Kidney (tissue), 14 donors: ENCODE results near the gene GOLGA1. TPM values are rescaled to one million over a fixed set of nuclear protein-coding genes. Genes with fewer than 3 reads are reported as not detected.

Experiments
- DNase-seq, 5 donors: peaks; one replicate each; pipeline ENCODE4 v3.0.0-alpha.2; 2013 to 2020
- FAIRE-seq: peaks from 2 replicates; lab custom pipeline; 2012; peaks lifted over from hg19 to GRCh38; lab: Jason Lieb, UNC
- H3K27ac ChIP-seq, 2 donors: one replicate each; pipeline ENCODE4 v1.7.0; 2013; ENCODE audit warnings: low read depth in 2 of 2, low read length in 2 of 2, inconsistent platforms in 1 of 2
- H3K27me3 ChIP-seq: one replicate; pipeline ENCODE4 v1.7.1; 2013; ENCODE audit warnings: low read length, inconsistent platforms; ENCODE audit not compliant: control insufficient read depth, insufficient read depth
- H3K36me3 ChIP-seq, 3 donors: one replicate each; pipeline versions ENCODE4 v1.7.0 to v1.7.1; 2013; ENCODE audit warnings: low read length in 3 of 3, control low read depth in 1 of 3, inconsistent platforms in 1 of 3; ENCODE audit not compliant: insufficient read depth in 3 of 3, control insufficient read depth in 2 of 3
- H3K4me1 ChIP-seq, 3 donors: one replicate each; pipeline versions ENCODE4 v1.7.0 to v1.7.1; 2013; ENCODE audit warnings: low read length in 3 of 3, inconsistent platforms in 1 of 3, low read depth in 1 of 3; ENCODE audit not compliant: control insufficient read depth in 2 of 3, insufficient read depth in 2 of 3
- H3K4me3 ChIP-seq, 3 donors: one replicate each; pipeline versions ENCODE4 v1.7.0 to v1.8.1; 2013; ENCODE audit warnings: low read length in 3 of 3, control low read depth in 1 of 3, inconsistent platforms in 1 of 3
- H3K9ac ChIP-seq, 3 donors: one replicate each; pipeline versions ENCODE4 v1.7.0 to v1.7.1; 2013; ENCODE audit warnings: low read length in 3 of 3, control low read depth in 1 of 3, inconsistent platforms in 1 of 3
- H3K9me3 ChIP-seq, 3 donors: one replicate each; pipeline versions ENCODE4 v1.7.0 to v1.7.1; 2013; ENCODE audit warnings: low read length in 3 of 3, control low read depth in 1 of 3, inconsistent platforms in 1 of 3; ENCODE audit not compliant: control insufficient read depth in 2 of 3, insufficient read depth in 1 of 3
- intact Hi-C: fragments of 100-400 bp; cut with DNase I; formaldehyde crosslinking; loops from one replicate; pipeline ENCODE4 v1.11.1; 2022
- polyA plus RNA-seq: library from polyadenylated mRNA; stranded (reverse); fragments of 350-450 nt; fragmentation: Illumina TruSeq; extraction: RNeasy Lipid Tissue Mini Kit (QIAGEN cat#74804); gene quantifications from one replicate; pipeline ENCODE4 v1.2.3, GENCODE V29; 2014; ENCODE audit warnings: low read depth, low replicate concordance; ENCODE audit not compliant: insufficient read depth
- total RNA-seq: library from RNA; stranded (reverse); fragmentation: NEBNext Ultra II Directional; extraction: Animal tissue kit (Norgen Biotek cat#: 25700); gene quantifications from one replicate; pipeline ENCODE4 v1.2.1, GENCODE V29; 2021
- TF ChIP-seq, protein P1 (sequence below): IDR thresholded peaks from 3 replicates; pipeline ENCODE4 v1.5.1; 2012; ENCODE audit warnings: mild to moderate bottlenecking, moderate library complexity, borderline replicate concordance; ENCODE audit not compliant: insufficient read depth; ENCODE audit errors: extremely low read depth
- donor health status: control.
- donor health status: control.
- donor health status: control.
- donor health status: control.
- donor health status: control.
- donor health status: DM: yes; HTN: yes; CAD: no.
- donor health status: Normal renal cell carcinoma (clear cell type).

The GOLGA1 gene
- total and polyA plus RNA-seq, 2 donors from 2014 or later, result 6.2 to 21.0 TPM

DNA sequence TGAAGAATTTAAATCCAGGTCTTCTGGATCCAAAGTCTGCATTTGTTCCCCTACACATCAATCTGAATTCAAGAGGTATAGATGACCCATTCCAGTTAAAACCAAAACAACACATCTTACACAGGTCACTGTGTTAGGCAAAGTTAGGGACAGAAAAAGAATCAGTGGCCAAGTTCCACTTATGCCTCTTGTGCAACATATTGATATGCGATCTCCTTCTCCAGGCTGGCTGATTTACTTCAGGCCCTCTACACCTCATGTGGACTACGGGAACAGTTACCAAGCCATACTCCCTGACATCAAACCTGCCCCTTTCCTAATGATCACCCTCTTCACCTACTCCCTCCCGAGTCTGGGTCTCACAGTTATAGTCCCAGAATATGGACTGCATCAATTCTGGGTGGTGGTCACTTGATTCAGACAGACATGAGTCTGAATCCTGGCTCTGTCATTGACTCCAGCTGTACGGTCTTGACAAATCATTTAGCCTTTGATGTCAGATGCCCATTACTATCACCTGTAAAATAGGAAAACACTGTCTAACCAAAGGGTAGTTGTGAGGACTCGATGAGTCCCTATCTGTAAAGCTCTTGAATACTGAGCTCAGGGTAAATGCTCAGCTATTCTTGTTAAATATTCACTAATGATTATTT, 26.0 kb downstream of the GOLGA1 start:
- no peak overlapping the region for H3K27ac ChIP-seq
- peaks cover 5 to 21% (median 18%) of the 10 kb centered on the region in 3 donors for H3K36me3 ChIP-seq
- intact Hi-C loops, result no loop called here
- FAIRE-seq (no peak), DNase-seq (no peak)
- no peak overlapping the region for H3K9ac ChIP-seq
- H3K4me3 ChIP-seq, result no peak overlapping the region
- no peaks in the 10 kb centered on the region for H3K9me3 ChIP-seq
- no peaks in the 10 kb centered on the region for H3K27me3 ChIP-seq
- TF ChIP-seq, protein P1, sequence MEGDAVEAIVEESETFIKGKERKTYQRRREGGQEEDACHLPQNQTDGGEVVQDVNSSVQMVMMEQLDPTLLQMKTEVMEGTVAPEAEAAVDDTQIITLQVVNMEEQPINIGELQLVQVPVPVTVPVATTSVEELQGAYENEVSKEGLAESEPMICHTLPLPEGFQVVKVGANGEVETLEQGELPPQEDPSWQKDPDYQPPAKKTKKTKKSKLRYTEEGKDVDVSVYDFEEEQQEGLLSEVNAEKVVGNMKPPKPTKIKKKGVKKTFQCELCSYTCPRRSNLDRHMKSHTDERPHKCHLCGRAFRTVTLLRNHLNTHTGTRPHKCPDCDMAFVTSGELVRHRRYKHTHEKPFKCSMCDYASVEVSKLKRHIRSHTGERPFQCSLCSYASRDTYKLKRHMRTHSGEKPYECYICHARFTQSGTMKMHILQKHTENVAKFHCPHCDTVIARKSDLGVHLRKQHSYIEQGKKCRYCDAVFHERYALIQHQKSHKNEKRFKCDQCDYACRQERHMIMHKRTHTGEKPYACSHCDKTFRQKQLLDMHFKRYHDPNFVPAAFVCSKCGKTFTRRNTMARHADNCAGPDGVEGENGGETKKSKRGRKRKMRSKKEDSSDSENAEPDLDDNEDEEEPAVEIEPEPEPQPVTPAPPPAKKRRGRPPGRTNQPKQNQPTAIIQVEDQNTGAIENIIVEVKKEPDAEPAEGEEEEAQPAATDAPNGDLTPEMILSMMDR, result no peak
- H3K4me1 ChIP-seq, result no peaks in the 10 kb centered on the region

DNA sequence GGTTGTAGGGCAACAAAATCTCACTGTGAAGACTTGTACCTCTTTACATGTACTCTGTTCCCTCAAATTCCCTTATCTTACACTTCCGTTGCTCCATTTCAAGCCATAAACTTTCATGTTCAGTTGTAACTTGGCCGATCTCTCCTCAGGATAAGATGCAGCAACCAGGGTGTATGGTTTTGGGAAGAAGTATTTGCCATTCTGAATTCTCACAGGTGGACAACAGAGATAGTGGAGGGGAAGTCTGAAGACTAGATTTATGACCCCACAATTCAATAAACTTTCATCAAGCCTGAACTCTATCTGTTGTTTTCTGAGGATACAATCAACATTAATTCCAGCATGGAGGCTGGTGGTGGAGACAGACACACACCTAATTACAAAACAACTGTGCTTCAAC, 27.5 kb downstream of the GOLGA1 start:
- TF ChIP-seq, protein P1, result no peak
- DNase-seq (no peak), FAIRE-seq (no peak)
- intact Hi-C loops, result no loop called here
- Histone ChIP-seq H3K4me1 (no peaks in the 10 kb centered on the region), H3K27me3 (no peaks in the 10 kb centered on the region), H3K9me3 (no peaks in the 10 kb centered on the region), H3K36me3 (peaks cover 3 to 21% (median 18%) of the 10 kb centered on the region in 3 donors), H3K4me3 (no peak overlapping the region), H3K27ac (no peak overlapping the region), H3K9ac (no peak overlapping the region)

DNA sequence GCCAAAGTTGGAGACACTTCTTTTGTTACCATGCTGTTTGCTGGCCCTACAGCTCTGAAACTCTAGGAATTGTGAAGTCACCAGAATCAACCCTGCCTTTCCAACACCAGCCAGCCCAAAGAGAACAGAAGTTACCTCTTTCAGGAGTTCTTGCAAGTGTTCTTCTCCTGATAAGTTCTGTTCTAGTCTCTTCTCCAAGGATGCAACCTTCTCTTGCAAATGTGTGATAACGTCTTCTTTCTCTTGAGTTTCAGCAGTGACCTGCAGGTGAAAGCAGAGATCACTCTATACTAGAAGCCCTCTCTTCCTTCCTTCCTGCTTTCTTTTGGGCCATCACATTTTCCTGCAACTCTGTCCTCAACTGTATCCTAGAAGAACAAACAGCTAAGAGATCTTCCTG, 29.1 kb downstream of the GOLGA1 start:
- peaks cover 3 to 27% (median 25%) of the 10 kb centered on the region in 3 donors for H3K36me3 ChIP-seq
- FAIRE-seq, result no peak
- no peak overlapping the region for H3K9ac ChIP-seq
- H3K4me1 ChIP-seq, result no peaks in the 10 kb centered on the region
- H3K4me3 ChIP-seq, result no peak overlapping the region
- no peak for DNase-seq
- TF ChIP-seq, protein P1, result no peak
- H3K9me3 ChIP-seq, result no peaks in the 10 kb centered on the region
- no peaks in the 10 kb centered on the region for H3K27me3 ChIP-seq
- no peak overlapping the region for H3K27ac ChIP-seq
- intact Hi-C loops, result no loop called here

DNA sequence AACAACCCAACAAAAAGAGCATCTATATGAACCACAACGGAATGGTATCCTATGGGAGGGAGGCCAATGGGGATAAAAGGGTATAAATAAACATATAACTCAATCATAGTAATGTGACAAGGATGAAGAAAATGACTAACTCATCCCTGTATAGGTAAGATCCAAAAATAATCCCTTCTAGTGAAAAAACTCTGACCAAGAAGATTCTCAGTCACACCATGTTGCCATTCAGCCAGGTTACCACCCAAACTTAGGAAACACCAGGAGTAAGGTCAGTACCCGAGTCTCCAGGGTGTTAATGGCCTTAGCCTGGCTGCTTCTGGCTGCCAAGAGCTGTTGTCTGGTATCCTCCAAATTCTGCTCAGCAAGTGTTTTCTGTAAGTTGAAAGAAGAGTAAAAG, 32.8 kb downstream of the GOLGA1 start:
- TF ChIP-seq, protein P1, result no peak
- H3K4me1 ChIP-seq, result no peaks in the 10 kb centered on the region
- H3K27ac ChIP-seq, result no peak overlapping the region
- FAIRE-seq, result no peak
- no peaks in the 10 kb centered on the region for H3K27me3 ChIP-seq
- H3K4me3 ChIP-seq, result no peak overlapping the region
- DNase-seq, result no peak
- intact Hi-C loops, result no loop called here
- no peak overlapping the region for H3K9ac ChIP-seq
- H3K36me3 ChIP-seq, result peaks cover 1 to 27% (median 27%) of the 10 kb centered on the region in 3 donors
- H3K9me3 ChIP-seq, result no peaks in the 10 kb centered on the region
